HG02642 (cell line): Measurements from ENCODE around the gene CCDC116.
"Not testable (repeated sequence)": the region's sequence is repeated elsewhere in the genome, so short reads cannot be mapped to it uniquely, and the experiment has no call there.

ENCODE experiments used
- ATAC-seq: cut with Tn5 transposase; IDR thresholded peaks from one replicate; pipeline ENCODE4 v1.9.1; 2021; ENCODE audit warnings: mild to moderate bottlenecking; ENCODE audit not compliant: unreplicated experiment, poor library complexity

Gene CCDC116, protein sequence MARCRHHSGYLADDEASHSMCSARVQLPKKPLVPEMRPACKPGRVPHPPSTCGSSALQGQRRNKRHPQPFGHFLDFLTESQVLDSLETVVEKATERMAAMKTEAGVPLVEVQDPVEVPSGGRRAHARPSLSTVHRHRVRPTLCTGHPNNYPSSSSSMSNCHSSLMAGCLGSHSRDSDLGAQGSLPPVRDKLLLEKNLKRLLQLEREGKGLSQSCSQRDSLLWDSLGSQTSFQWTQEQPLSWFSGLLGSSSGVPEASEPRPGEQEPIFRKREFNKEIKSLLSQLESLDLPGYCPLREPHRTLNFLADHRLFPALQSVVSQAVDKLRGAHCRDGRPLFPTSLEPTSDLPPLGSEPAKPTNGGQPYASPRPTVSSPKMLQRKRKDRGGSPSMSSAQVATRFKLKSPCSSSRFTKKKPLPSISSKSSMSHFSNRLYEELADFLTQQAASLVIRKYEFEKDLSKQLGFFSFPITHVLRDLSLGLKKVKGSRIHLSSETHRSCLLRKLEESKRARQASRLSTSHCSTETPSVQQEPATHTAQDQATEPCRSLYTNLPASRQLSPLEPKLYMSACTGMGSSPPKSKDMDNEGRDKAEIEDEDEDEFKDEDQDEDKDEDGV

DNA sequence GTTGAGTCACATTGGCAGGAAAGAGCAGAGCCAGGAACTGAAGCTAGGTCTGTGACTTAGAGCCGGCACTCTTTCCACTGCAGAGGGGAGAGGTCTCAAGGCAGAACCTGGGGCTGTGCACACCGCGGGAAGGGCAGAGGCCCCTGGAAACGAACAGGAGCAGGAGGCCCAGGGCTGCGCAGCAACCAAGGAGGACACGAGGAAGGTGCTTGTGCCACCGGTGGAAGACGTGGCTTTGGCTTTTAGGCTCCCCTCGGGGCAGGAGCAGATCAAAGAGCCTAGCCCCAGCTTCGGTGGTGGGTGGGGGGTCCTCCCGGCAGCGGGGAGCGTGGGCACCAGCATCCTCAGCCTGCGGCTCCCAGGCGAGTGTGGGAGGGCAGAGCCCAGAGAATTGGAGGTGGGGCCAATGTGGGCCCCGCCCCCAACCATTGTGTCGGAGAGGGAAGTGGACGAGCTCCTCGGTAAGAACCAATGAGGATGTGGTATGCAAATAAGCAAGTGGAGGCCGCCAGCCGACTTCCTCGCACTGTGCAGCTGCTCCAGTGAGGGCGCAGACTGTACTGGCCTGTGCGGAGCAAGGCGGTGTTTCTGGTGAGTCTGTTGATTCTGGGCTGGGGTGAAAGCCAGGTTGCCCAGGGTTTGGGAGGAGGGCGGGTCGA lies at the start of gene CCDC116:
Gene CCDC116 (plus strand): TSS at position 524 of the 659 bp plus-strand sequence. CDS start 422 bp downstream, outside the sequence.
- no peak for ATAC-seq

GRCh38 chr22:21582801-21583740 lies 49.5 kb upstream of the CCDC116 start:
- ATAC-seq, result no peak

DNA sequence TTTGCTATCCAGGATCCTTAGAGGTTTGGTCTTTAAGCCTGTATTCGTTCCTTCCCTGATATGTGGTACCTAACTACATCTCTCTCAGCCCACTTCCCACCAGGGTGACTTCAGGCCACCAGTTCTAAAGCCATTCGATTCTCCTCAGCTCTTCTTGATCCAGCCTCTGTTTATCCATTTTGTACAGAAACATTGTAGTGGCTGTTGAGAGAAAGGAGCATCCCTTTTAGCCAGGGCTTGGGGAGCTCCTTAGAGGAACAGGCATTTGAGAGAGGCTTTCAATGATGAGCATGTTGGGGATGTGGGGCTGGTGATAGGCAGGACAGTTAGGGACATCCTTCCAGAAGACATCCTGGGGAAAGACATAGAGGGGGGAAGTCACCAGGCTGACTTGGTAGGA lies 47.2 kb upstream of the CCDC116 start:
- no peak for ATAC-seq

DNA sequence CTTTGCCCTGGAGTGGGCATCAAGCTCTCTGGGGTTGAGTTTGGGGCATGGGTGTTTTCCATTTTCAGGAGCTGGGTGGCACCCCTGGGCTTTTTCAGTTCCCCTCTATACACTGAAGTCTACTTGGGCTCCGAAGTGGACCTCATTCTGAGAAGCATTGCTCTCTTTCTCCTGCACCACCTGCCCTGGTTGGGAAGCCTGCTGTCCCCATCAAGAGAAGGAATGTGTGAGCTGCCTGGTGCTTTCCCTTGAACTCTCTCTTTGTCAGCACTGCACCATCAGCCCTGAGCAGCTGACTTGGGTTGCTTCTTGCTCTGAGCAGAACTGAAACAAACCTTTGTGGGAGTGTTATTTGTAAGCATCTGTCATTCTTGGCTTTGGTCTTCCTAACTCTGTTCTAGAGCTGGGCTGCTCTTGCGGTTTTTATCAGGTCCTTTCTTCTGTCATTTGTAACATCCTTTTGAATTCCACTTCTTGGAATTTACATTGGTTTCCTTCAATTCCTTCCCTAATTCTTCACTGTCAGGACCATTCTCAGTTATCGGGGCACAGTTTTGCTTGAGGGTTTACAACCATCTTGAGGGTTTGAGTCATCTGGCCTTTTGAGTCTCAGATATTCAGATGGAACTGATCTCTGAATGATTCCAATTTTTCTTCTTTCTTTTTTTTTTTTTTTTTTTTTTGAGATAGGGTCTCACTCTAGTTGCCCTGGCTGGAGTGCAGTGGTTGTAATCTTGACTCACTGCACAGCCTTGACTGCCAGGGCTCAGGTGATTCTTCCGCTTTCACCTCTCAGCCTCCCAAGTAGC lies 44.6 kb upstream of the CCDC116 start:
- peak; percentile 83 for ATAC-seq

GRCh38 chr22:21589396-21589795 lies 43.2 kb upstream of the CCDC116 start:
- no peak for ATAC-seq

GRCh38 chr22:21590809-21591641 lies 41.5 kb upstream of the CCDC116 start:
- ATAC-seq, result no peak

- ATAC-seq, result no peak
These were observed 40.9 kb upstream of the CCDC116 start for GRCh38 chr22:21591695-21592094.

- ATAC-seq, result no peak
These were observed 40.1 kb upstream of the CCDC116 start for GRCh38 chr22:21592422-21592821.

DNA sequence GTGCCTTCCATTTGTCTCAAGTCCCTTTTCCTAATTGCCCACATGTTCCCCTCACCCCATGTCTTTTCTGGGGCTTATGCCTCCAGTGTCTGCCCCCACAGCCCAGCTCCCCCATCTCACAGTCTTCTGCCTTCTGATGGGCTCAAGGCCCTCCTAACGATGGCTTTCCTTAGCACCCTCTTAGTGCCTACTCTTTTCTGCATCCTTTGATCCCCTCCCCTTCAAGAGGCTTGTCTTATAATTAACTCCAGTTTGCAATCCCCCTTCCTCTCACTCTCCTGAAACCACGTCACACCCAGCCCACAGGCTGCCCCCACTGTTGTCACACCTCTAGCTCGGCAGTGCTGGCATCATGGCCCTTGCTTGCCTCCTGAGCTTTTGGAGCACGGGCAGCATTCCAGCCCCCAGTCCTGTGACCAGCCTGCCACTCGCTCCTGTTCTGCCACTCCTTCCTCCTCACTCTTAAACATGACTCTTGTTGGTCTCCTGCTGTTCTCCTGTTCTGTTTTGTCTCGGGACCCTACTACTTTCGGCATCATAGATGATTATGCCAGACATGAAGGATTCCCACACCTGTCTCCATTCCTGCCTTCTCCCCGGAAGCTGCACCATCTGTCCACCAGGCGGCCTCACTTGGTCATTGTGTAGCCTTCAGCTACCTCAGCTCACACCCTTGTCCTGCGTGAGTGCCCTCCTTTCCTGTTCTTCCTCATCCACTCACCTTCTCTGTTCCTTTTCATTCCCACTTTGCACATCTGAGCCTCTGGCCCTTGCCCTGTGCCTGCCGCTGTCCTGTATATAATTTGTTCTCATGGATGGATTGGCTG lies 38.9 kb upstream of the CCDC116 start:
- ATAC-seq, result no peak

DNA sequence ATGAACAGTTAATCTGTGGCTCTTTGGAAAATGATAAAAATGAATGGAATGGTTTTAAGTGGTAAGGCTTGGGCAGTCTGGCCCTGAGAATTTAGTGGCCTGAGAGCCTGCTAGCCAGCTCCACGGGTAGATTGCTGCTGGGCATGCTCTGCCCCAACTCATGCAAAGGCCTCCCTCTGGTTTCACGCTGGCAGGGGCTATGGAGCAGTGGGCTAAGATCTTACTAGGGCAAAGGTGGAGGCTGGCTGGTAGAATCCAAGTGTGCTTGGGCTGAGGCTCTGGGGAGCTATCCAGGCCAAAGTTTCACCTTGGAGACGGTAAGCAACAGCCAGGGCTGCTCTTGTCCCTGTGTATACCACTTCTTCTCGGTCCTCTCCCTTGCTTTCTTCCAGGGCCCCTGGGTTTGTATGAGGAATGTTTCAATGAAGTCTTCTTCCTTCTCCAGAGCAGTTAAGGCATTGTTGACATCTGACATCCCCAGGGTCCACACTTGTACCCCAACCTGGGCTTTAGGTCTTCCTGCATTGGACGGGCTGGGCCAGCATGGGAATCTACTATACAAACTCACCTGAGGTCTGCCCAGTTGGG lies 37.6 kb upstream of the CCDC116 start:
- no peak for ATAC-seq

DNA sequence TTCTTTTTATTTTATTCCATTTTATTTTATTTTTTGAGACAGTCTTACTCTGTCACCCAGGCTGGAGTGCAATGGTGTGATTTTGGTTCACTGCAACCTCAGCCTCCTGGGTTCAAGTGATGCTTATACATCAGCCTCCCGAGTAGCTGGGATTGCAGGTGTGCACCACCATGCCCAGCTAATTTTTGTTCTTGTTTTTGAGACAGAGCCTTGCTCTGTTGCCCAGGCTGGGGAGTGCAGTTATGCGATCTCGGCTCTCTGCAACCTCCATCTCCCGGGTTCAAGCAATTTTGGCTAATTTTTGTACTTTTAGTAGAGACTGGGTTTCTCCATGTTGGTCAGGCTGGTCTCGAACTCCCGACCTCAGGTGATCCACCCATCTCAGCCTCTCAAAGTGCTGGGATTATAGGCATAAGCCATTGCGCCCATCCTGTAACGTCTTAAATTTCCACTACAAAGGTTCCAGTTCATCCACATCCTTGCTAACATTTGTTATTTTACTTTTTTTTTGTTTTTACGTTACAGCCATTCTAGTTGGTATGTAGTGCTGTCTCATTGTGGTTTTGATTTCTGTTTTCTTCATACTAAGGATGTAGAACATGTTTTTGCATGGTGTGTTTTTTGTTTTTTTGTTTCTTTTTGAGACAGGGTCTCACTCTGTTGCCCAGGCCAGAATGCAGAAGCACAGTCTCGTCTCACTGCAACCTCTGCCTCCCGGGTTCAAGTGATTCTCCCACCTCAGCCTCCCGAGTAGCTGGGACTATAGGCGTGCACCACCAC lies 36.0 kb upstream of the CCDC116 start:
- ATAC-seq, result not testable (repeated sequence)

- ATAC-seq, result no peak
These were observed 34.3 kb upstream of the CCDC116 start for GRCh38 chr22:21598302-21598701.

DNA sequence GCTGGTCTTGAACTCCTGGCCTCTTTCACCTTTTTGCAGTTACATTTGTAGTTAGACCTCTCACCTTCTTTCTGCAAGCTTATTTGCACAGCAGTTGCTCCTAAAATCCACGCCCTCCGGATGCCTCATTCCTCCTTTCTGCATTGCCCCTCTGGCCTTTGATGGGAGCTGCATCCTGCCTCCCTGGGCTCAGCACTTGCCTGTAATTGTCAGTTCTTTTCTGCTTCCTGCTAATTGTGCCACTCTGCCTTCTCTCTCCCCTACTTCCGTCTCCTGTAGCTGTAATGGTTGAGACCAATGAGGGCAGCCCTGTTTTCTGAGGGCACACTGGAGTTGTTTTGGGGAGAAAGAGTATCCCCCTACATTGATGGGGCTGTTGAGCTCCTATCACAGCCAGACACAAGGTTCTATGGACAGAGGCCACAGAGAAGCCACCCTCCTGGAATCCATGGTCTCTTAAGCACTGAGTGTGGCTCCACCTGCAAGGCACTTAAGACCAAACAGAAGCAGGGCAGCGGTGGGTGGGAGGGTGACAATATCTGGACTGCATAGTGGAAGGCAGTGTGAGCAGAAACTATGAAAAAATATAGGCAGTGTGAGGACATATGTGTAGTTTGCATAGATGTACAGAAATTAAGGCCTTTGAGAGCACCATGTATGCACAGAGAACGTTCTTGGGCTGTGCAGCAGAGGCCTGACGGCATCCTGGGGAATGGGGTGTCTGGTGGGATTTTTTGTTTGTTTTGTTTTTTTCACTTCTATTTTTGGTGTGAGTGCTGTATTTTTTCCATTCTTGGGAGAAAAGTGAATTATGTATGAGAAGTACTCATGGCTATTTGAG lies 33.3 kb upstream of the CCDC116 start:
- ATAC-seq, result no peak

GRCh38 chr22:21602579-21602978 lies 30.0 kb upstream of the CCDC116 start:
- ATAC-seq, result no peak

- ATAC-seq, result no peak
These were observed 28.6 kb upstream of the CCDC116 start for GRCh38 chr22:21603973-21604372.
